K562 (cell line): ENCODE results near the gene PDE6G. TPM values are rescaled to one million over a fixed set of nuclear protein-coding genes. Genes with fewer than 3 reads are reported as not detected.

Experiments
- ATAC-seq: fragments of 200-7000 bp; cut with Tn5 transposase; 3 replicates; pipeline ENCODE4 v1.9.1; 2020; ENCODE audit warnings: moderate library complexity
- BruUV-seq: library from RNA; stranded (reverse); fragments of 400-500 nt; replicated peaks from 2 replicates; lab custom pipeline; 2021; lab: Mats Ljungman, UMichigan
- CTCF ChIA-PET: fragments of 300-600 bp; formaldehyde crosslinking; extraction: SDS; loops from one replicate; lab custom pipeline; 2021; ENCODE audit warnings: low intra/inter-chr PET ratio; lab: Yijun Ruan, JAX
- POLR2A ChIA-PET: fragments of 300-600, 350-650 bp; sonication (Branson Sonifier 250); formaldehyde crosslinking; extraction: SDS; loops from one replicate; lab custom pipeline; 2021; ENCODE audit warnings: antibody characterized with exemption, inconsistent platforms; lab: Yijun Ruan, JAX
- DNase-seq, 4 experiments: peaks; one replicate each; pipeline versions ENCODE4 v3.0.0 to v3.0.0-alpha.2; 2011 to 2018; ENCODE audit warnings: low spot score in 3 of 4, mixed read lengths in 3 of 4; ENCODE audit errors: extremely low read depth in 1 of 4
- FAIRE-seq: peaks from 2 replicates; lab custom pipeline; 2011; peaks lifted over from hg19 to GRCh38; lab: Jason Lieb, UNC
- H2AFZ ChIP-seq: 2 replicates; pipeline ENCODE4 v1.6.0; 2011; ENCODE audit warnings: low read depth, low read length, control low read depth, inconsistent platforms
- H3K27ac ChIP-seq: fragments of 200-600 bp; 3 replicates; pipeline ENCODE4 v1.8.0; 2011; ENCODE audit warnings: low read depth, mild to moderate bottlenecking, control low read depth, inconsistent platforms, low read length, moderate library complexity, mixed read lengths; ENCODE audit errors: extremely low read depth
- H3K27me3 ChIP-seq, 2 experiments: fragments of 300-600 bp in 1 of 2; 2 replicates in 1 of 2; 3 replicates in 1 of 2; pipeline versions ENCODE4 v1.6.0 to v1.8.0; 2011; ENCODE audit warnings: inconsistent platforms in 2 of 2, low read length in 2 of 2, mild to moderate bottlenecking in 1 of 2, mixed read lengths in 1 of 2, moderate library complexity in 1 of 2; ENCODE audit not compliant: control insufficient read depth in 2 of 2, insufficient read depth in 2 of 2
- H3K36me3 ChIP-seq: fragments of 300-600 bp; 3 replicates; pipeline ENCODE4 v1.8.0; 2011; ENCODE audit warnings: mild to moderate bottlenecking, low read length, inconsistent platforms; ENCODE audit not compliant: control insufficient read depth, insufficient read depth
- H3K4me1 ChIP-seq, 2 experiments: fragments of 200-600 bp in 1 of 2; replicated peaks in 1 of 2; 2 replicates in 1 of 2; 3 replicates in 1 of 2; pipeline versions ENCODE4 v1.5.1 to v1.8.0; 2011; ENCODE audit warnings: inconsistent platforms in 2 of 2, low read length in 2 of 2, mild to moderate bottlenecking in 1 of 2, mixed read lengths in 1 of 2, moderate library complexity in 1 of 2; ENCODE audit not compliant: control insufficient read depth in 2 of 2, insufficient read depth in 2 of 2
- H3K4me2 ChIP-seq: 2 replicates; pipeline ENCODE4 v1.6.1; 2011; ENCODE audit warnings: low read length, control low read depth, inconsistent platforms, mixed read lengths; ENCODE audit not compliant: insufficient read depth
- H3K4me3 ChIP-seq: fragments of 200-600 bp; sonication (generic), shearing (Covaris generic); 2 replicates; pipeline ENCODE4 v1.5.1; 2016; ENCODE audit warnings: control low read depth, inconsistent platforms
- H3K79me2 ChIP-seq: fragments of 200-600 bp; 3 replicates; pipeline ENCODE4 v1.8.0; 2011; ENCODE audit warnings: low read length, inconsistent platforms; ENCODE audit not compliant: control insufficient read depth, insufficient read depth
- H3K9ac ChIP-seq, 2 experiments: 2 replicates each; pipeline versions ENCODE4 v1.6.0 to v1.6.1; 2011; ENCODE audit warnings: low read depth in 2 of 2, low read length in 2 of 2, control low read depth in 1 of 2, inconsistent platforms in 1 of 2, mild to moderate bottlenecking in 1 of 2, mixed read lengths in 1 of 2; ENCODE audit not compliant: insufficient read depth in 1 of 2
- H3K9me1 ChIP-seq: one replicate; pipeline ENCODE4 v1.6.0; 2011; ENCODE audit warnings: inconsistent platforms, mild to moderate bottlenecking, low read length, moderate library complexity; ENCODE audit not compliant: control insufficient read depth, insufficient read depth
- H3K9me3 ChIP-seq: replicated peaks from 2 replicates; pipeline ENCODE4 v1.5.1; 2011; ENCODE audit warnings: low read depth, low read length, inconsistent platforms; ENCODE audit not compliant: control insufficient read depth, insufficient read depth
- H4K20me1 ChIP-seq: replicated peaks from 2 replicates; pipeline ENCODE4 v1.6.1; 2011; ENCODE audit warnings: low read length, inconsistent platforms, mixed read lengths; ENCODE audit not compliant: control insufficient read depth, insufficient read depth
- AFF4 ChIP-seq: sonication (generic); formaldehyde crosslinking; IDR thresholded peaks from 2 replicates; pipeline ENCODE4 v1.8.0; 2023; ENCODE audit warnings: mild to moderate bottlenecking, missing genetic modification reagents
- BDP1 ChIP-seq: IDR thresholded peaks from 3 replicates; pipeline ENCODE4 v1.6.1; 2011; ENCODE audit not compliant: insufficient read length, insufficient read depth
- CEBPB ChIP-seq: fragments of 450-650 bp; IDR thresholded peaks from 2 replicates; pipeline ENCODE4 v1.6.1; 2016; ENCODE audit warnings: missing genetic modification characterization, missing compliant biosample characterization
- ERF ChIP-seq: fragments of 450-650 bp; formaldehyde crosslinking; IDR thresholded peaks from 2 replicates; pipeline ENCODE4 v1.4.0; 2020; ENCODE audit warnings: mild to moderate bottlenecking, mixed read lengths
- EWSR1 ChIP-seq: fragments of 450-650 bp; IDR thresholded peaks from 2 replicates; pipeline ENCODE4 v1.6.1; 2018; ENCODE audit warnings: borderline replicate concordance, mild to moderate bottlenecking, low read depth, moderate library complexity; ENCODE audit not compliant: partially characterized antibody
- TCF15 ChIP-seq: fragments of 250-450 bp; sonication (Bioruptor Pico); IDR thresholded peaks from 2 replicates; pipeline ENCODE4 v1.8.0; 2022; ENCODE audit warnings: moderate library complexity, mild to moderate bottlenecking, inconsistent platforms
- ZNF224 ChIP-seq: sonication (generic); formaldehyde crosslinking; IDR thresholded peaks from 2 replicates; pipeline ENCODE4 v1.8.0; 2022; ENCODE audit warnings: mild to moderate bottlenecking, missing genetic modification reagents
- ZNF592 ChIP-seq: fragments of 450-650 bp; IDR thresholded peaks from 2 replicates; pipeline ENCODE4 v1.6.1; 2017; ENCODE audit warnings: antibody characterized with exemption, mild to moderate bottlenecking
- ZNF639 ChIP-seq, 2 experiments: fragments of 200-800 bp in 1 of 2; sonication (Bioruptor generic) in 1 of 2; sonication (generic) in 1 of 2; formaldehyde crosslinking in 1 of 2; IDR thresholded peaks in 1 of 2; conservative IDR thresholded peaks in 1 of 2; 2 replicates each; pipeline versions ENCODE4 v1.5.0 to v1.6.1; 2016 to 2020; ENCODE audit warnings: missing compliant biosample characterization in 1 of 2, missing genetic modification characterization in 1 of 2, missing genetic modification reagents in 1 of 2
- ZNF766 ChIP-seq: fragments of 200-800 bp; sonication (Bioruptor generic); conservative IDR thresholded peaks from 2 replicates; pipeline ENCODE4 v1.6.1; 2016; ENCODE audit warnings: missing genetic modification characterization, missing compliant biosample characterization
- whole genome bisulfite sequencing: fragments of 100-300 bp; shearing (Covaris generic); methylation state at CpG from one replicate; pipeline ENCODE4 v1.1.6; 2016; ENCODE audit warnings: low coverage, mixed read lengths; ENCODE audit not compliant: insufficient coverage; ENCODE audit errors: missing lambda C conversion rate; 5-methylcytosine and 5-hydroxymethylcytosine counted together
- in situ Hi-C: fragments of 300-500 bp; cut with MboI; formaldehyde crosslinking; loops from 4 replicates; pipeline ENCODE4 v1.15.0; 2018; ENCODE audit warnings: inconsistent platforms, mixed read lengths
- intact Hi-C: fragments of 100-400 bp; cut with micrococcal nuclease; formaldehyde crosslinking; loops from 2 replicates; pipeline ENCODE4 v1.14.2; 2022
- polyA plus RNA-seq, 8 experiments: library from polyadenylated mRNA; depleted of rRNA in 4 of 8; stranded (reverse) in 5 of 8; unstranded in 3 of 8; fragments of >200 nt; fragmentation: Nextera tagmentation in 2 of 8; fragmentation: Illumina TruSeq in 1 of 8; extraction: Ambion mirVana in 2 of 8; extraction: Trizol in 1 of 8; gene quantifications; 2 replicates each; pipeline versions ENCODE4 v1.2.1 to v1.2.3, GENCODE V29; 2011 to 2014; ENCODE audit warnings: inconsistent platforms in 1 of 8, missing spikeins in 1 of 8
- total RNA-seq, 7 experiments: library from RNA; depleted of rRNA in 6 of 7; stranded (reverse); fragments of >200 nt in 6 of 7; fragmentation: Illumina TruSeq in 2 of 7; extraction: Trizol in 2 of 7; gene quantifications; 2 replicates each; pipeline versions ENCODE4 v1.2.1 to v1.2.3, GENCODE V29; 2011 to 2021; ENCODE audit warnings: low replicate concordance in 1 of 7

PDE6G gene
- total and polyA plus RNA-seq, 9 of the 15 experiments (the other 6 are each of a cell fraction or from before 2014, with no cell fraction given), result 0.14 to 0.59 TPM; not detected in 7

- Histone ChIP-seq H4K20me1 (peaks cover 9% of the 10 kb centered on the region; the same call in 1 of the 2 replicates), H2AFZ (no peak overlapping the region), H3K36me3 (peaks cover 100% of the 10 kb centered on the region; the same call in 2 of the 3 replicates), H3K79me2 (peaks cover 11% of the 10 kb centered on the region), H3K4me3 (no peak overlapping the region), H3K27me3 (no peaks in the 10 kb centered on the region), H3K4me2 (no peak overlapping the region), H3K4me1 (peaks cover 0 to 65% of the 10 kb centered on the region in 2 experiments; a peak in 2 of 5 replicates), H3K9me3 (no peaks in the 10 kb centered on the region), H3K9ac (no peak overlapping the region), H3K9me1 (peaks cover 5% of the 10 kb centered on the region), H3K27ac (no peak overlapping the region)
- WGBS, result 95% methylated on average over 16 of the region's 18 CpGs
- no TSS peak for BruUV-seq
- ATAC-seq (no peak), FAIRE-seq (no peak), DNase-seq (no peak)
- no peak for TF ChIP-seq ERF
- TF ChIP-seq AFF4, result no peak
- no peak for TF ChIP-seq ZNF592
- TF ChIP-seq EWSR1, result no peak
- TF ChIP-seq CEBPB (tag), result no peak
- no peak for TF ChIP-seq BDP1
- no peak for TF ChIP-seq ZNF766 (CRISPR knock-in tag)
- TF ChIP-seq ZNF224 (CRISPR knock-in tag), result no peak
- no peak for TF ChIP-seq ZNF639 (CRISPR knock-in tag; conservative IDR thresholded peaks at IDR 0.05 in 1 of 2, IDR thresholded peaks at IDR 0.05 in 1 of 2)
- TF ChIP-seq TCF15 (CRISPR knock-in tag), result no peak
- intact Hi-C loops, result no loop called here
- in situ Hi-C loops, result no loop called here
- CTCF ChIA-PET, result no interaction called here
- POLR2A ChIA-PET, result interaction anchor here (0.9 to 4.7 kb wide), 4 partner anchors 9 to 168 kb away, joined by 3 to 41 read pairs (median 4); partner anchors contain the start of gene MRPL12
Observed at GRCh38 chr17:81691196-81691595, 34.9 kb upstream of the PDE6G start.
